ENCODE results near the gene HTT. TPM values are rescaled to one million over a fixed set of nuclear protein-coding genes. Genes with fewer than 3 reads are reported as not detected.

HTT gene
- total RNA-seq, 2 experiments from 2014 or later = 54.2 to 56.5 TPM

- no peaks in the 10 kb centered on the region for H3K27me3 Mint-ChIP-seq
- ATAC-seq = no peak
- POLR2A ChIA-PET = no interaction called here
- CTCF ChIA-PET = no interaction called here
- H3K27ac Mint-ChIP-seq = no peak overlapping the region
- H3K4me3 Mint-ChIP-seq = no peak overlapping the region
- peaks cover 37% of the 10 kb centered on the region for H3K36me3 Mint-ChIP-seq (ENCODE audit: low read depth)
- no peaks in the 10 kb centered on the region for H3K4me1 Mint-ChIP-seq (ENCODE audit: low read depth)
- intact Hi-C loops (cut with micrococcal nuclease) = no loop called here
- H3K9me3 Mint-ChIP-seq = no peaks in the 10 kb centered on the region
- no peak for TF ChIP-seq CTCF (IDR thresholded peaks at IDR 0.05)
- no peak for DNase-seq
Measured at GRCh38 chr4:3209551-3210325, 135.3 kb downstream of the HTT start.

GRCh38 chr4:3210467-3210866 is 136.0 kb downstream of the HTT start:
- intact Hi-C loops (cut with micrococcal nuclease) = no loop called here
- no peaks in the 10 kb centered on the region for H3K4me1 Mint-ChIP-seq (ENCODE audit: low read depth)
- ChIA-PET POLR2A (no interaction called here), CTCF (interaction anchor here (0.8 to 2.2 kb wide), 2 partner anchors 8 to 270 kb away, joined by 4 to 10 read pairs; no protein-coding TSS in a partner anchor)
- TF ChIP-seq CTCF (IDR thresholded peaks at IDR 0.05) = no peak
- H3K9me3 Mint-ChIP-seq = no peaks in the 10 kb centered on the region
- H3K27ac Mint-ChIP-seq = no peak overlapping the region
- ATAC-seq (no peak), DNase-seq (no peak)
- H3K4me3 Mint-ChIP-seq = no peak overlapping the region
- H3K36me3 Mint-ChIP-seq (ENCODE audit: low read depth) = peaks cover 37% of the 10 kb centered on the region
- no peaks in the 10 kb centered on the region for H3K27me3 Mint-ChIP-seq

GRCh38 chr4:3211866-3212265 is 137.4 kb downstream of the HTT start:
- POLR2A ChIA-PET = no interaction called here

DNA sequence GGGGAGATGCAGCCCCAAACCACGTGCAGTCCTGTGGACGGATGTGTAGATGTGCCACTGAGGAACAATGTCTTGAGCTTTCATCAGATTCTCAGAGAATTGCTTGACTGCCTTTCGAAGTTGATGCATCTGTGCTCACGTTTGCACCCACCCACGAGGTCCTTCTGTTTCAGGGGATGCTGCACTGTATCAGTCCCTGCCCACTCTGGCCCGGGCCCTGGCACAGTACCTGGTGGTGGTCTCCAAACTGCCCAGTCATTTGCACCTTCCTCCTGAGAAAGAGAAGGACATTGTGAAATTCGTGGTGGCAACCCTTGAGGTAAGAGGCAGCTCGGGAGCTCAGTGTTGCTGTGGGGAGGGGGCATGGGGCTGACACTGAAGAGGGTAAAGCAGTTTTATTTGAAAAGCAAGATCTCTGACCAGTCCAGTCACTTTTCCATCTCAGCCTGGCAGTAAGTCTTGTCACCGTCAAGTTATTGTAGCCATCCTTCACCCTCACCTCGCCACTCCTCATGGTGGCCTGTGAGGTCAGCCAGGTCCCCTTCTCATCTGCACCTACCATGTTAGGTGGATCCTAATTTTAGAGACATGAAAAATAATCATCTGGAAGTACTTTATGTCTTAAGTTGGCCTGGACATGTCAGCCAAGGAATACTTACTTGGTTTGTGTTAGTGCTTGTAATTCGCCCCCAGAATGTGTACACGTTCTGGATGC is 138.1 kb downstream of the HTT start:
- ATAC-seq = no peak
- DNase-seq = no peak
- intact Hi-C loops (cut with micrococcal nuclease) = no loop called here
- ChIA-PET CTCF (interaction anchor here (1.5 to 2.2 kb wide), 2 partner anchors 9 to 268 kb away, joined by 4 to 10 read pairs; no protein-coding TSS in a partner anchor), POLR2A (no interaction called here)
- Mint-ChIP-seq H3K27me3 (no peaks in the 10 kb centered on the region), H3K36me3 (ENCODE audit: low read depth) (peaks cover 37% of the 10 kb centered on the region), H3K27ac (no peak overlapping the region), H3K4me1 (ENCODE audit: low read depth) (no peaks in the 10 kb centered on the region), H3K9me3 (no peaks in the 10 kb centered on the region), H3K4me3 (no peak overlapping the region)
- no peak for TF ChIP-seq CTCF (IDR thresholded peaks at IDR 0.05)

More at GRCh38 chr4:3211866-3212265, 137.4 kb downstream of the HTT start:
- no peak overlapping the region for H3K4me3 Mint-ChIP-seq
- no peak for TF ChIP-seq CTCF (IDR thresholded peaks at IDR 0.05)
- DNase-seq (no peak), ATAC-seq (no peak)
- no peaks in the 10 kb centered on the region for H3K9me3 Mint-ChIP-seq
- H3K27me3 Mint-ChIP-seq = no peaks in the 10 kb centered on the region
- no peak overlapping the region for H3K27ac Mint-ChIP-seq
- H3K36me3 Mint-ChIP-seq (ENCODE audit: low read depth) = peaks cover 38% of the 10 kb centered on the region
- CTCF ChIA-PET = interaction anchor here (2.2 kb wide), 1 partner anchor 269 kb away, joined by 10 read pairs; no protein-coding TSS in a partner anchor
- intact Hi-C loops (cut with micrococcal nuclease) = no loop called here
- H3K4me1 Mint-ChIP-seq (ENCODE audit: low read depth) = no peaks in the 10 kb centered on the region

GRCh38 chr4:3213106-3213425 is 138.6 kb downstream of the HTT start:
- ATAC-seq (no peak), DNase-seq (no peak)
- POLR2A ChIA-PET = no interaction called here
- H3K27ac Mint-ChIP-seq = no peak overlapping the region
- H3K4me1 Mint-ChIP-seq (ENCODE audit: low read depth) = no peaks in the 10 kb centered on the region
- no peaks in the 10 kb centered on the region for H3K9me3 Mint-ChIP-seq
- peaks cover 36% of the 10 kb centered on the region for H3K36me3 Mint-ChIP-seq (ENCODE audit: low read depth)
- CTCF ChIA-PET = interaction anchor here (1.5 kb wide), 1 partner anchor 10 kb away, joined by 4 read pairs; no protein-coding TSS in a partner anchor
- intact Hi-C loops (cut with micrococcal nuclease) = no loop called here
- no peaks in the 10 kb centered on the region for H3K27me3 Mint-ChIP-seq
- no peak overlapping the region for H3K4me3 Mint-ChIP-seq
- no peak for TF ChIP-seq CTCF (IDR thresholded peaks at IDR 0.05)
